ENCODE data around the gene LDLRAD4.

LDLRAD4 gene

GRCh38 chr18:13522861-13523660 lies 304.5 kb downstream of the LDLRAD4 start:
- TF ChIP-seq TEAD4 (IDR thresholded peaks at IDR 0.05) = no peak
- TF ChIP-seq EGR1 (IDR thresholded peaks at IDR 0.05) = no peak
- no peak for TF ChIP-seq USF1 (IDR thresholded peaks at IDR 0.05)
- no peak for TF ChIP-seq TCF12 (IDR thresholded peaks at IDR 0.05; ENCODE audit: low read depth)
- TF ChIP-seq CEBPB (IDR thresholded peaks at IDR 0.05) = no peak
- no peak for TF ChIP-seq MAX (IDR thresholded peaks at IDR 0.05)
- no peak for TF ChIP-seq ZBTB7A (IDR thresholded peaks at IDR 0.05; ENCODE audit: low read depth)
- no peak for TF ChIP-seq FOXM1 (IDR thresholded peaks at IDR 0.05; ENCODE audit: borderline replicate concordance, low read depth)
- no peak for TF ChIP-seq CREB1 (IDR thresholded peaks at IDR 0.05; ENCODE audit: low read depth)
- no peak for TF ChIP-seq YY1 (IDR thresholded peaks at IDR 0.05; ENCODE audit: low read depth)
- TF ChIP-seq REST (IDR thresholded peaks at IDR 0.05; ENCODE audit: low read depth) = no peak
- TF ChIP-seq NFIC (IDR thresholded peaks at IDR 0.05) = no peak

GRCh38 chr18:13524054-13524453 lies 305.5 kb downstream of the LDLRAD4 start:
- TF ChIP-seq NFIC (IDR thresholded peaks at IDR 0.05) (no peak), FOXM1 (IDR thresholded peaks at IDR 0.05; ENCODE audit: borderline replicate concordance, low read depth) (no peak), CREB1 (IDR thresholded peaks at IDR 0.05; ENCODE audit: low read depth) (no peak), ZBTB7A (IDR thresholded peaks at IDR 0.05; ENCODE audit: low read depth) (no peak), RAD21 (IDR thresholded peaks at IDR 0.05; ENCODE audit: low read depth) (no peak), EGR1 (IDR thresholded peaks at IDR 0.05) (no peak), TAF1 (IDR thresholded peaks at IDR 0.05; ENCODE audit: low read depth) (no peak), CEBPB (IDR thresholded peaks at IDR 0.05) (no peak), TCF12 (IDR thresholded peaks at IDR 0.05; ENCODE audit: low read depth) (no peak), USF1 (IDR thresholded peaks at IDR 0.05) (no peak), YY1 (IDR thresholded peaks at IDR 0.05; ENCODE audit: low read depth) (no peak)

GRCh38 chr18:13524811-13525210 lies 306.3 kb downstream of the LDLRAD4 start:
- TF ChIP-seq TAF1 (IDR thresholded peaks at IDR 0.05; ENCODE audit: low read depth) (no peak), TCF12 (IDR thresholded peaks at IDR 0.05; ENCODE audit: low read depth) (no peak), EGR1 (IDR thresholded peaks at IDR 0.05) (no peak), CREB1 (IDR thresholded peaks at IDR 0.05; ENCODE audit: low read depth) (no peak), FOXM1 (IDR thresholded peaks at IDR 0.05; ENCODE audit: borderline replicate concordance, low read depth) (no peak), EP300 (IDR thresholded peaks at IDR 0.05; ENCODE audit: borderline replicate concordance) (no peak)

GRCh38 chr18:13525381-13526029 lies 306.9 kb downstream of the LDLRAD4 start:
- TF ChIP-seq USF1 (IDR thresholded peaks at IDR 0.05) (no peak), FOXM1 (IDR thresholded peaks at IDR 0.05; ENCODE audit: borderline replicate concordance, low read depth) (no peak), YY1 (IDR thresholded peaks at IDR 0.05; ENCODE audit: low read depth) (no peak)

GRCh38 chr18:13526519-13526918 lies 308.0 kb downstream of the LDLRAD4 start:
- TF ChIP-seq NFIC (IDR thresholded peaks at IDR 0.05) (no peak), YY1 (IDR thresholded peaks at IDR 0.05; ENCODE audit: low read depth) (no peak), CEBPB (IDR thresholded peaks at IDR 0.05) (no peak), TEAD4 (IDR thresholded peaks at IDR 0.05) (no peak), FOXM1 (IDR thresholded peaks at IDR 0.05; ENCODE audit: borderline replicate concordance, low read depth) (no peak), CREB1 (IDR thresholded peaks at IDR 0.05; ENCODE audit: low read depth) (no peak), TCF12 (IDR thresholded peaks at IDR 0.05; ENCODE audit: low read depth) (no peak), RAD21 (IDR thresholded peaks at IDR 0.05; ENCODE audit: low read depth) (no peak), TAF1 (IDR thresholded peaks at IDR 0.05; ENCODE audit: low read depth) (no peak), EGR1 (IDR thresholded peaks at IDR 0.05) (no peak), EP300 (IDR thresholded peaks at IDR 0.05; ENCODE audit: borderline replicate concordance) (no peak), REST (IDR thresholded peaks at IDR 0.05; ENCODE audit: low read depth) (no peak), USF1 (IDR thresholded peaks at IDR 0.05) (no peak)
